Stimulated activated CD4-positive, alpha-beta T cell treated with anti-CD3 and anti-CD28 coated beads, Interleukin-12 subunit alpha, Interleukin-12 subunit beta, amount 100 ng/mL, for 24 hours (primary cell): ENCODE results near the gene ARID1B.

ENCODE experiments used
- DNase-seq, 2 experiments: peaks; one replicate each; pipeline ENCODE4 v3.0.0-alpha.2; 2020; ENCODE audit warnings: low read depth in 2 of 2

Gene ARID1B

GRCh38 chr6:157049133-157049532, 272.0 kb downstream of the ARID1B start:
- no peak for DNase-seq

DNA sequence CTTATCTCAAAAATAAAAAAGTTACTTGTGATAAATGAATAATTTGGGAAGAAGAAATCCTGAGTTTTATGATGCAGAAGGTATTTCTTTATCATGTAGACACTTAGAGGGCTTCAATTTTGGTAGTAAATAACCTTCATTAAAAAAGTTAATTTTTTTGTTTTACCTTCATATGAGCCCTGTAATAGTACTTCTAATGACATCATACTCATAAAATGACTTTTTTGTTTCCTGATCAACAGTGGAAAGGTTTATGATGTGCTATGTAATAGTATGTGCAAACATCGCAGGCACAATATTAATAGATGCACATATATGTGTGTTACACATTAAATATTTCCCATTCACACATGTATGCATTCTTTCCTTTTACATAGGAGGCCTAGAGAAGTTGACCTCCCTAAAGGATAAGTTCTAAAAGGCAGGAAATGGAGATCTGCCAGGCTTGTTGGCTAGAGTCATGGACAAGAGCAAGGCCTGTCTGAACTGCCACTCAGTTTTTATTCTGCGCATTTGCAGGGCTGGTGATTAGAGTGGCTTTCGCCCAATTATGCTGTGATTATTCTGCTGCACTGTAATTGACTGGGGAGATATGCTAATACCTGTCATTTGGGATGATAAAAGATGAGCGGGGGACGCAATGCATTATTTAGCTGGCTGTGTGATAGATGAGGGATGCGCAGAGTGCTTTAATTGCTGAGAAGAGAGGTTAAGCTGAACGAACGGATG, 273.5 kb downstream of the ARID1B start:
- no peak for DNase-seq

- DNase-seq = no peak
Observed at GRCh38 chr6:157054531-157054979, 277.4 kb downstream of the ARID1B start.

GRCh38 chr6:157055863-157056262, 278.7 kb downstream of the ARID1B start:
- no peak for DNase-seq

DNA sequence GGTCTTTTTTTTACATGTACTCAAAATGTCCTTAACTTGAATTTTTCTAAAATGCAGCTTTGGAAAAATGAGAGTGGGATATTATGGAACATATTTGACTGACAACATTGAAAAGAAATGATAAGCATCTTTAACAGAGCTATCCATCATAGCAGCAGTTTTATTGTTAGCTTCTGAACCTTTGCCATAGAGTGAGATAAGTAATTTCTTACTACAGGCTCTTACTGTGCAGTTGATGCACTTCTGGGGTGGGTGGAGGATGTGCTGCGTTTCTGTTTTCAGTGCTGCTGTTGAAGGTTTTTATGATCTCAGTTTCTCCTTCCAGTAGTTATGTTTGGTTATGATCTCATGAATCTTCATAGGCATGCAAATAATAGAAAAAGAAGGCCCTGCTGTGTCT, 279.1 kb downstream of the ARID1B start:
- DNase-seq = peak in 1 of 2 experiments; percentile 35

DNA sequence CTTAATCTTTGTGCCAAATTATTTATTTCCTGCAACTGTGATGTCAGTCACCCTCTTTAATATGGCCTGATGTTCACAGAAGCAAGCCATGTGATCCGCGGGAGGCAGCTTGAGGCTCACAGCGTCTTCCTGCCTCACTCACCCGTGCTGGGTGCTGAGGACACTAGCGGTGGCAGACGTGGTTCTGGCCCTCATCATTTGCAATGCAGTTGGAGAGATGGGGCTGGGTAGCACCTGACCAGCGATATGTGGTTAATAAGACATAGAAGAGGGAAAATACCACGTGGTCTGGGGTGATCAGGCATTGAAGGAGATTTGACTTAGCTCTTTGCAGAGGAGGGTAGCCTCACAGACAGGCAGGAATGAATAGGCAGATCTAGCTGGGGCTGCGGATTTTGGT, 281.4 kb downstream of the ARID1B start:
- DNase-seq = no peak

DNA sequence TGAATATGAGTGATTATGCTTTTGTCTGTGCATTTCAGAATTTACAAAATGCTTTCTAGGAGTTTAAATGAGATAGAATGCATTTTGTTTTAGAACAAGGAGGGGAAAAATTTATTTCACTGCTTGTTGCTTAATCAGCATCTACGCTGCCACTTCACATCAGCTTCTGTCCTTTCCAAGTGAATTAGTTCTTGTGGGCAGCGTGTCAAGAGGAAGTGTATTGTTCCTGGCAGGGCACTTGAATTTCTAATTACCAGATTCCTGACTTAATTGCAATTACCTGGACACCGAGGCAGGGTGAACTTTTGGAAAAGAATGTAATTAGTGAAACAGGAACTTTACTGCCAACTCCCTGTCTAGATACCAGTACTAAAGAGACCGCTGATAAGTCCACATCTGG, 282.6 kb downstream of the ARID1B start:
- no peak for DNase-seq

- no peak for DNase-seq
Observed at GRCh38 chr6:157060440-157060952, 283.3 kb downstream of the ARID1B start.

DNA sequence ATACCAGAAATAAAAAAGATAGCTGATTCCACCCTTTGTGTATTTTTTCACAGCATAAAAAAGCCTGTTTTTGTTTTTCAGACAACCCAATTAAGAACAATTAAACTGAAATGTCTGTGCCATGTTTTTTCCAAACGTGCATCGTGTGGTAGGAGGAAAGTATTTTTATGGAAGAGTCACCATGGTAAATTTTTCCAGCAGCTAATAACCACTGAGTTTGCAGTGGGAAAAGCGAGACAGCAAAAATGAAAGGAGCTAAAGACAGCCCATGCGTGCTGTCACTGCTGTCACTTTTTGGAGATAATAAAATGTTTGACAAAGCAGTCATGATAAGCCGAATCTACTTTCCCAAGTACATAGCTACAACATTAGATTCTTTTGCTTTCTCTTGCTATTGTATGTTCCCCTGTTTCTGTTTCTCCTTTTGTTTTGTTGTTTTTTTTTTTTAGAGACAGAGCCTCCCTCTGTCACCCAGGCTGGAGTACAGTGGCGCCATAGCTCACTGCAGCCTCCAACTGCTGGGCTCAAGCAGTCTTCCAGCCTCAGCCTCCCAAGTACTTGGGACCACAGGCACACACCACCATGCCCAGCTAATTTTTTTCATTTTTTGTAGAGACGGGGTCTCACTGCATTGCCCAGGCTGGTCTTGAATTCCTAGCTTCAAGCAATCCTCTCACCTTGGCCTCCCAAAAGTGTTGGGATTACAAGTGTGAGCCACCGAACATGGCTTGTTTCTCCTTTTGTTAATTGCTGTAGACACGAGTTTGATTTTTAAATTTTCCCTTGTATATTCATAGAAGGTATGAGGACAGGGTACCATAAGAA, 284.8 kb downstream of the ARID1B start:
- no peak for DNase-seq

GRCh38 chr6:157063176-157063905, 286.2 kb downstream of the ARID1B start:
- DNase-seq = no peak

GRCh38 chr6:157063923-157064322, 286.7 kb downstream of the ARID1B start:
- DNase-seq = no peak

- no peak for DNase-seq
Observed at GRCh38 chr6:157064502-157064901, 287.3 kb downstream of the ARID1B start.

DNA sequence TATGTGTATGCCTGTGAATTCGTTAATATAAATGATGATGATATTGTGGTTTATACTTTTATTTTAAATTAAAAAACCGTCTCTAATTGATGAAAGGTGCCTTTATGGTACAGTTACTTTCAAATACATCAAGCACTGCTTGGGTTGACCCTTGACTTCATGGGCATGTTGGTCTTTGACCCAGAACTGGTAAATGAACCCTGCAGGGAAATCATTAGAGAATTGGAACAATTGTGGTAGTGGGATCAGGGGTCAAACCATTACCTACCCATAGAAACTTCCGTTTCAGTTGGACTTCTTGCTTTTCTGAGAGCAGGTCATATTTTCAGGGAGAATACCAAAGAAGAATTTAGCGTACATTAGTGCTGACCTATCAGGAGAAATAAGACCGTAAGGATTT, 288.2 kb downstream of the ARID1B start:
- DNase-seq = no peak

- no peak for DNase-seq
Observed at GRCh38 chr6:157066781-157067491, 289.8 kb downstream of the ARID1B start.

DNA sequence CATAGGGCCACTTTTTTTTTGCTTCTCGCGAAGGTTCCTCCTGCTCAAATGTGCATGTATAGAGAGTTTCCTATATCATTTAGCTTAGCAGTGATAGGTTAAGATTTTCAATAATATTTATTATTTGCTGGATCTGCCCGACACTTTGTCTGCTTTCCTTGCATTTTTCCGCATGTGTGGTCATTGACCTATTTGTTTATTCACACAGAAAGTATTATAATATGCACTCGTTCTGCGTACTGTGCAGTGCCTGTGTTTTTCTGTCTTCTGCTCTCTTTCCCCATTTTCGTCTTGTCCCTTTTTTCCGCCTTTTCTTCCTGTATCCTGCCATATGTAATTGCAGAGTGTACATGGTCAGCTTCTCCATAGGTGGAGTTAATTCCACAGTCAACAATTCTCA, 290.3 kb downstream of the ARID1B start:
- DNase-seq = no peak

DNA sequence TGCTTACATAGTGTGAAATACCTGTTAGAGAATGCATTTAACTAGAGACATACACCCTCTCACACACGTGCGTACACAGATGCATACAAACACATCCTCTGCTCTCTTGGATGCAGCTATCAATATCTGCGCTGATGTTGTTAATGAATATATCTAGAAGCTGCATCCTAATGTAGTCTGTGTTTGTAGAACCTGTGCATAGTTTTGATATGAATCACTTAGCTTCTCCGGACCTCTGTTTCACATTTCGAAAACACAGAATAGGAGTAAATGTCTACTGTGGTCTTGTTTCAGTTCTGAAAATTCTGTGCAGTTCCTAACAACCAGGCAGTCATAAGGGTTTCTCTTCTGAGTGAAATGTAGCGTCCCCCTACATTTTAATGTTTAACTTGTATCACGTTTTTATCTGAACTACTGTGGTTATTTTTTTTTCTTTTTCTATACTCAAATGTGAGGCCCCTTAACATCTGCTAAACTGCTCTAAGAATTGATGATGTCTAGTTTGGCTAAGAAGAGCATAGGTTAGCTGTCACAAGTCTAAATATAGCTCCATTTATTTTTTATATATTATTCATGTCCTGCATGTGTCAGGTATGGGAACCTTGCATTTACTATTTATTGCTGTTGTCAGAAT, 291.6 kb downstream of the ARID1B start:
- no peak for DNase-seq

DNA sequence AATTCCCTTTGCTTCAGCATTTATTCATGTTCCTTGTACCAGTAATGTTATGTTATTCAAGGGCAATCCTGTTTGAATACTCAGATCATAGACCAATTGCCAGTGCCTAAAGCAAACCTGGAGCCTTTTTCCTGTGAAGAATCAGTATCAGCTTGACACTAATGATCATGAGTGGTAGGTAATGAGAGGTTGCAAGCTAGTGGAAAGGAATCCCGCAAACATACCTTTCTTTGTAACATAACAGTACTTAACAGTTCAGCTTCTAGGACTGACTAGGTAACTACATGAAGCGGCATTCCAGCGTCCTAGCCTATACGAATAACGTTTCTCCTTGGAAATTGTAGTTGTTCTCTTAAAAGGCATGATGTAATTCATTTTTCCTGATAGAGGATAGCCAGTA, 292.4 kb downstream of the ARID1B start:
- no peak for DNase-seq

GRCh38 chr6:157070403-157071107, 293.4 kb downstream of the ARID1B start:
- DNase-seq = no peak

DNA sequence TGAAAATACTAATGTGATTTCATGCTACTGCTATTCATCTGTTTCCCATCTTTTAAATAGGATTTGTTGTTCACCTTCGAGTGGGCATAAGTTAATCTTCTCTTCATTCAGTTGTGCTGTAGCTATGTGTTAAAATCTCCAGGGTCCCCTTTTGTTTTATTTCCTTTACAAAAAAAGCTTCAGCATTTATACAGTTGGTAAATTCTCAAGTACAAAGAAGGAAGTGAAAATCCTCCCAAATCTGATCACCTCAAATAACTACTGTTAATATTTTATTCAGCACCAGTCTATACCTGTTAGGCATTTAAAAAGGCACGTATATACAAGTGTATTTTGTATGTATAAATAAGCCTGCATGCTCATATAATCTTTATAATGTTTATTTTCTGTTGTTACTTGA, 294.9 kb downstream of the ARID1B start:
- DNase-seq = no peak

DNA sequence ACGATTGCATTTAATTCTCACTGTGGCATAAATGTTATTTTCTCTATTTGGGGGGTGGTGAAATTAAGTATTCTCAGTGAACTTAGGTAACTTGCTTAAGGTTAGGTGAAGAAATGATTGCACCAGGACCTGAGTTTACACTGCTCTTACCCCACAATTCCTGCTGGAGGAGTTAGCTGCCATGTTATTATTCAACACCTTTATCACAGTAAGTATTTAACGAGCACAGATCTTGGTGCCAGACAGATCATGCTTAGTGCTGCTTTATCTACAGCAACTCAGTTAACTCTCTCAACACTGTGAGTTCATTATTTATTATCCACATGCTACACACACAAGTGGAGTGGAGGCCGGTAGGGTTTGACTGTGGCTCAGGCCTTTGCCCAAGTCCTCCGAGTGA, 296.4 kb downstream of the ARID1B start:
- DNase-seq = no peak
